Hematopoietic multipotent progenitor cell treated with erythropoietin and hydrocortisone succinate and interleukin-3 and kit ligand, for 15 days (in vitro differentiated cells): ENCODE measurements around the gene FTCD.
"Not testable (repeated sequence)": the region's sequence is repeated elsewhere in the genome, so short reads cannot be mapped to it uniquely, and the experiment has no call there.

Experiments
- DNase-seq: peaks from one replicate; pipeline ENCODE4 v3.0.0-alpha.2; 2015; ENCODE audit warnings: low spot score

FTCD gene

GRCh38 chr21:46140352-46141003 is 14.9 kb downstream of the FTCD start:
- DNase-seq = not testable (repeated sequence)

DNA sequence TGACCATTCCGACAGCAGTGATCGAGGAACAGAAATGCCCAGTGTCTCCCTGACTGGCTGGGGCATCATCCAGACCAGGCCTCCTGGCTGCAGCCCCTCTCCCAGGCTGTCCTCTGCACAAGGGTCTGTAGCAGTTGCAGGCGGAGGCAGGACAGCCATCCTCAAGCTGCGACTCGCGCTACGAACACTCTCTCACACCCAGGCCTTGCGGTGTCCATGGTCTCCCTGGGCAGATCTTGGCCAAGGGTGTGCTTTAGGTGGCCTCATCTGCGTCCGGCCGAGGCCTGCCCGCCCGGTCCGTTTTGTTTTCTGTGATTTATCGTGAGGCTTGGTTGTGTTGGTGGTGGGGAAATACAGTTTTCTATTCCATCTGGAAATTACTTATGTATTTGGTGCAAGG is 15.7 kb downstream of the FTCD start:
- no peak for DNase-seq

DNA sequence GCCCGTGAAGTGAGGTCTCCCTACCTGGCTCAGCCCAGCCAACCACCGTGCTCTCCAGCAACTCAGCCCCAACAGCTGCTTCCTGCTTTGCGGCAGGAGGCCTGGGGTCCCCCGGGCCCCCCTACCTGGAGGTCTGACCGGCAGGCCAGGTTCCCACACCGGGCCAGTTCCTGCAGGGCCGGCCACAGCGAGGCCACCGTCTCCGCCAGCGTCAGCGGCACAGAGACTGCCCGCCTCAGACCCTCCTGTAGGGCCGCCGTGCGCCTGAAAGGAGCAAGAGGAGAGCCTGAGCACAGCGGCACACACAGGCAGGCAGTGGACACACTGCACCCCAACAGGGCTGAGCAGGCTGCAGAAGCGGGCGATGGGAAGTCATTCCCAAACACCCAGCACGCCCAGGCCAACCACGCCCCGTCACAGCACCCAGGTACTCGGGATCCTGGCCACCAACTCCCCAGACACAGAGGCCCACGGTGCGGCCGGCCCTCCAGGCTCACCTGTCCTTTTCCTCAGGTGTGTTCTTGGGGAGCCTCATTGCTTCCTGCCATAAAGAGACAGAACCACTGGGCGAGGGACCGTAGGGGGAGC is 16.9 kb downstream of the FTCD start:
- no peak for DNase-seq

DNA sequence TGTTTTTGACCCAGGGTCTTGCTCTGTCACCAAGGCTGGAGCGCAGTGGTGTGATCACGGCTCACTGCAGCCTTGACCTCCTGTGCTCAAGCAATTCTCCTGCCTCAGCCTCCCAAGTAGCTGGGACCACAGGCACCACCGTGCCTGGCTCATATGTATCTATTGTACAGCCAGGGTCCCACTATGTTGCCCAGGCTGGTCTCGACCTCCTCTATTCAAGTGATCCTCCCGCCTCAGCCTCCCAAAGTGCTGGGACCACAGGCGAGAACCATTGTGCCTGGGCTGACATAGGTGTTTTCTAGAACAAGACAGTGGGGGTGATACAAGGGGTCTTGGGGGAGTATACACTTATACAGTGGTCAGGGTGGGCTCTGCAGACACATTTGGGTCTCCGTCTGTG is 17.5 kb downstream of the FTCD start:
- no peak for DNase-seq

- DNase-seq = no peak
Measured at GRCh38 chr21:46136739-46137349, 18.5 kb downstream of the FTCD start.

GRCh38 chr21:46135782-46136395 is 19.5 kb downstream of the FTCD start:
- no peak for DNase-seq

DNA sequence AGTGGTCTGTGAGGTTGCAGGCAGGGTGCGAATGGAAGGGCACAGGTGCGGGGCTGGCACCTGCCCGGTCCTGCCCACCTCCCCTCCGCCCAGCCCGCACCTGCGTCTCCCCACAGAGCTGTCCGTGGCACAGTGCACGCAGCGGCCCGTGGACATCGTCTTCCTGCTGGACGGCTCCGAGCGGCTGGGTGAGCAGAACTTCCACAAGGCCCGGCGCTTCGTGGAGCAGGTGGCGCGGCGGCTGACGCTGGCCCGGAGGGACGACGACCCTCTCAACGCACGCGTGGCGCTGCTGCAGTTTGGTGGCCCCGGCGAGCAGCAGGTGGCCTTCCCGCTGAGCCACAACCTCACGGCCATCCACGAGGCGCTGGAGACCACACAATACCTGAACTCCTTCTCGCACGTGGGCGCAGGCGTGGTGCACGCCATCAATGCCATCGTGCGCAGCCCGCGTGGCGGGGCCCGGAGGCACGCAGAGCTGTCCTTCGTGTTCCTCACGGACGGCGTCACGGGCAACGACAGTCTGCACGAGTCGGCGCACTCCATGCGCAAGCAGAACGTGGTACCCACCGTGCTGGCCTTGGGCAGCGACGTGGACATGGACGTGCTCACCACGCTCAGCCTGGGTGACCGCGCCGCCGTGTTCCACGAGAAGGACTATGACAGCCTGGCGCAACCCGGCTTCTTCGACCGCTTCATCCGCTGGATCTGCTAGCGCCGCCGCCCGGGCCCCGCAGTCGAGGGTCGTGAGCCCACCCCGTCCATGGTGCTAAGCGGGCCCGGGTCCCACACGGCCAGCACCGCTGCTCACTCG is 23.3 kb downstream of the FTCD start:
- no peak for DNase-seq

DNA sequence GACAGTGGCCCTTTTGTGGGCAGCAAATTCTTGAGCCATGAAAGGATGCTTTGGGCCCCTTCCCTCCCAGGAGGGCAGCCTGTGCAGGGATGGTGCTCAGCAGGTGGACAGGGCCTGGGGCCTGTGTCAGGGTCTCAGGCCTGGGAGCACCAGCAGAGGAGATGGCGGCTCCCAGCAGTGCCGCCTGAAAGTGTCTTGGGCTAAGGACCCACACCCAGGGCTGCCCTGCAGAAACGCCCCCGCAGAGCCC is 23.9 kb downstream of the FTCD start:
- DNase-seq = no peak

DNA sequence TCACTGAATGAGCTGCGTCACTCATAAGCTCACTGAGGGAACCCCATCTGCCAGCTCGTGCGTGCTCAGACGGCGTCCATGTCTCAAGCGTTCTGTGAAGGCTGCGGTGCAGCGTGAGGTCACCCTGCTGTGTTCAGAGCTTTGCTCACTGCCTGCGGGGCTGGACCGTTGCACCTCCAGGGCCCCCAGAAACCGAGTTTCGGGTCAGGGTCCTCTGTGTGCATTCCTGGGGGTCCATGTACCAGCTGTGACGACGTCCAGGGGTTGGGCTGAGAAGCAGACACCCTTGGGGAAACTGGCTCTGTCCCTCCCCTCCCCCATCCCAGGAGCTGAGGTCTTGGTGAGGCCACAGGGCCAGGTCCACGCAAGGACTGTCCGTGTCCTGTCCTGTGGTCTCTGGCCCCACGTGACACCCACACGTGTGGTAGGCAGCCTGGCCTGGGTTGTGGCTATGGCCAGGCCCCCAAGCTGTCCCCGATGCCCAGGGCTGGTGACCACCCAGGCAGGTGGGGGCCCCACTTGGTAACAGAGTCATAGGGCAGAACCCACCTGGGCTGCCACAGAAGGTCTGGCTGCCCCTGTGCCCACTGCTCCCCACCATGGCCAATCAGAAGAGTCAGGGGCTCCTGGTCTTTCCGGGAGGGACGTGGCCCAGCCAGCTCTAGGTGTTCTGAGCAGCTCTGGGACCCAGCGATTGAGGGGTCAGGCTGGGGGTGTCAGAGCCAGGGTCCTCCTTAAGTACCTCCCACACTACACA is 24.4 kb downstream of the FTCD start:
- no peak for DNase-seq

GRCh38 chr21:46129846-46130651 is 25.3 kb downstream of the FTCD start:
- no peak for DNase-seq

- DNase-seq = no peak
Measured at GRCh38 chr21:46128933-46129571, 26.3 kb downstream of the FTCD start.

DNA sequence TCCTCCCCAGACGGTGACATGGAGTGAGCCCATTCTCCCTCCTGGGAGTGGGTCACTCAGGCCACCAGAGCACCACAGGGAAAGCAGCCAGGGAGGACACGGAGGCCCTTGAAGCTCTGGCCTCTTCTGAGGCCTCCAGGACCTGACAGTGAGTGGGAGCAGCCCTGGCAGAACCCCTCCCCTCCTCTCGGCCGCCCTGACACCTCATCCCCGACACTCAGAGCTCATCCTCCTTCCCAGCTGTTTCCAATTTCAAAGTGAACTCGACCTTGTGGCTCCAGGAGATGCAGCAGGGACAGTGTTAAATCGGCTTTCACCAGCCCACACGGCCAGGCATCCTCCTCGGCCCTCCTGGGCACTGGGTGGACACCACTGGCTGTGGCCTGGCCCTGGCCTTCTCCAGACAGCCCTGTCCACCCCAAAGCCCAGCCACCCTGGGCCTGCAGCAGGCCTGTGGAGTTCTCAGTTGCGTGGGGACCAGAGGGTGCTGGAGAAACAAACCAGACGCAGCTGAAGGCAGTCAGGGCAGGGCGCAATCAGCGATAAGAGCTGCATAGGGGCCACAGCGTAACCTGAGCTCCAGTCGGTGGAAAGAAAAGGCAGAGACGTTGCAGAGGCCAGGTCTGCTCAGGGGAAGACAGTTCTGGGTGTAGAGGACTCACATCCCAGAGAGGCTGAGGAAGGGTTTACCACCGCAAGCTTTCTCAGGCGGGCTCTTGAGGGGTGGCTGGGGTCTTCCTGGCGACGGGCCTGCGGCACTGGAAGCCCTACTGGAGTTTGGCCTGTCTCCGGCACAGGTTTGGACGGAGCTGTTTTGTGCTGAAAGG is 27.1 kb downstream of the FTCD start:
- DNase-seq = no peak

DNA sequence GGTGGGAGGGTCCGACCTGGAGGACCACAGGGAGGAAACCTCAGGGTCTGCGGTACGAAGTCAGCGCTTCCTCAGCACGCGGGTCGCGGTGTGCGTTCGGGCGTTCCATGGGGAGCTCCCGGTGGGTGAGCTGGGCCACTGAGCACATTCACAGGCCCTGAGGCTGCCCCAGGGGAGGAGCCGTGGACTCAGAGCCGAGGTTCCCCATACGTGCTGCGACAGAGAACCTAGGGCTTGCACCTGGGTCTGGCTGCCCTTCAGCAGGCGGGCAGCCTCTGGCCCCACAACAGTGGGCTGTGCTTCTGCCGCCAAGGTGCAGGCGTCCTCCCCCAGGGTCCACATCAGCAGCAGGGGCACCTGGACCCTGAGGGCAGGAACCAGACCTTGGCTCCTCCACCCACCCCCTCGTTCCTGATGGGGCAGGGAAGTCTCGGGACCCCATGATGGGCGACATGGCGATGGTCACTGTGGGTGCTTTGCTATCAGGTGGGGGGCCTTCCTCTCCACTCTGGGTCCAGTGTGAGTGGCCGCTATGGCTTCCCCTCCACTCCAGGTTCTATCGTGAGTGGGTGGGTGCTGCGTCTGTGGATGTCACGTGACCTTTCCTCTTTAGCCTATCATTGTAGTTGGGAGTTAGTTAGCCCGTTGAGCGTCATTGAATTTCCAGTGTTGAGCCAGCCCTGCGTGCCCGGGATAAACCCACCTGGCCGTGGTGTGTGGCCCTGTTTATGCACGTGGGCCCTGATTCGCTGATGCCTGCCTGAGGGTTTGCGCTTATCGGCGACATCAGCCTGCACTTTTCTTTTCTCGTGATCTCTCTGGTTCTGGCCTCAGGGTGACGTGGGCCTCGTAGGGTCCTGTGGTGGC is 27.9 kb downstream of the FTCD start:
- no peak for DNase-seq

GRCh38 chr21:46126309-46127238 is 28.8 kb downstream of the FTCD start:
- no peak for DNase-seq

- no peak for DNase-seq
Measured at GRCh38 chr21:46125846-46126301, 29.5 kb downstream of the FTCD start.

DNA sequence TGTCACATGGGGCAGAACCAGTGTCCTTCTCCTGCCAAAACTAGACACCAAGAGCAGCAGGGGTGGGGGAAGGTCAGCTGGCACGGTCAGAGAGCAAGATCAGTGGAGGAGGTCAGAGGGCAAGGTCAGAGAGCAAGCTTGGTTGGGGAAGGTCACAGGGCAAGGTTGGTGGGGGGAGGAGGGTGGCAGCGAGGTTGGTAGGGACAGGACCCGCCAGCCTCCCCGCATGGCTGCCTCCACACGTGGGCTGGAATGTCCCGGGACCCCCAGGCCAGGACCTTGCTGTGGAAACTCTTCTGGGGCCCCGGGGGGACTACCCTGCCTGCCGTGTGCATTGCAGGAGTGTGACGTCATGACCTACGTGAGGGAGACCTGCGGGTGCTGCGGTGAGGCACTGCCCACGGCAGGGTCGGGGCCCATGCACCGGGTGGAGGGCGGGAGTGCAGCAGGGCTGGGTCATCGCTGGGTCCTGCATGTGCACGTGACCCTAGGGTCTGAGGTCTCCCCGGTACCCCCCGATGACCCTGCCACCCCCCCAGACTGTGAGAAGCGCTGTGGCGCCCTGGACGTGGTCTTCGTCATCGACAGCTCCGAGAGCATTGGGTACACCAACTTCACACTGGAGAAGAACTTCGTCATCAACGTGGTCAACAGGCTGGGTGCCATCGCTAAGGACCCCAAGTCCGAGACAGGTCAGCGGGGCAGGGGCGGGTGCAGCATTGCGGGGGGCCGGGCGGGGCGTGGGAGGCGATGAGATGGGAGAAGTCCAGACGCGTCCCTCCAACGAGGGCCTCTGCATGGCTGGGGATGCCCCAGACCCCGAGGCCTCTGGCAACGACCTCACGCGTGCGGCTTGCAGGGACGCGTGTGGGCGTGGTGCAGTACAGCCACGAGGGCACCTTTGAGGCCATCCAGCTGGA is 30.2 kb downstream of the FTCD start:
- no peak for DNase-seq
